GM21515 (cell line): ENCODE data around the gene GUF1.

Source experiments
- ATAC-seq: cut with Tn5 transposase; IDR thresholded peaks from one replicate; pipeline ENCODE4 v1.9.1; 2021; ENCODE audit not compliant: unreplicated experiment

GUF1 gene, protein sequence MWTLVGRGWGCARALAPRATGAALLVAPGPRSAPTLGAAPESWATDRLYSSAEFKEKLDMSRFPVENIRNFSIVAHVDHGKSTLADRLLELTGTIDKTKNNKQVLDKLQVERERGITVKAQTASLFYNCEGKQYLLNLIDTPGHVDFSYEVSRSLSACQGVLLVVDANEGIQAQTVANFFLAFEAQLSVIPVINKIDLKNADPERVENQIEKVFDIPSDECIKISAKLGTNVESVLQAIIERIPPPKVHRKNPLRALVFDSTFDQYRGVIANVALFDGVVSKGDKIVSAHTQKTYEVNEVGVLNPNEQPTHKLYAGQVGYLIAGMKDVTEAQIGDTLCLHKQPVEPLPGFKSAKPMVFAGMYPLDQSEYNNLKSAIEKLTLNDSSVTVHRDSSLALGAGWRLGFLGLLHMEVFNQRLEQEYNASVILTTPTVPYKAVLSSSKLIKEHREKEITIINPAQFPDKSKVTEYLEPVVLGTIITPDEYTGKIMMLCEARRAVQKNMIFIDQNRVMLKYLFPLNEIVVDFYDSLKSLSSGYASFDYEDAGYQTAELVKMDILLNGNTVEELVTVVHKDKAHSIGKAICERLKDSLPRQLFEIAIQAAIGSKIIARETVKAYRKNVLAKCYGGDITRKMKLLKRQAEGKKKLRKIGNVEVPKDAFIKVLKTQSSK

GRCh38 chr4:44678094-44679041, at the start of gene GUF1:
GUF1 (plus strand) TSS chr4:44678420; CDS start chr4:44678623, 203 bp downstream.
- ATAC-seq, result peak; percentile 98

- peak; percentile 98 for ATAC-seq
Observed at GRCh38 chr4:44629280-44629866, 48.8 kb upstream of the GUF1 start.

- ATAC-seq, result no peak
Observed at GRCh38 chr4:44632089-44632488, 46.1 kb upstream of the GUF1 start.

- ATAC-seq, result no peak
Observed at GRCh38 chr4:44632733-44633132, 45.5 kb upstream of the GUF1 start.

- no peak for ATAC-seq
Observed at GRCh38 chr4:44638091-44638490, 40.1 kb upstream of the GUF1 start.

- no peak for ATAC-seq
Observed at GRCh38 chr4:44646151-44646550, 32.1 kb upstream of the GUF1 start.

DNA sequence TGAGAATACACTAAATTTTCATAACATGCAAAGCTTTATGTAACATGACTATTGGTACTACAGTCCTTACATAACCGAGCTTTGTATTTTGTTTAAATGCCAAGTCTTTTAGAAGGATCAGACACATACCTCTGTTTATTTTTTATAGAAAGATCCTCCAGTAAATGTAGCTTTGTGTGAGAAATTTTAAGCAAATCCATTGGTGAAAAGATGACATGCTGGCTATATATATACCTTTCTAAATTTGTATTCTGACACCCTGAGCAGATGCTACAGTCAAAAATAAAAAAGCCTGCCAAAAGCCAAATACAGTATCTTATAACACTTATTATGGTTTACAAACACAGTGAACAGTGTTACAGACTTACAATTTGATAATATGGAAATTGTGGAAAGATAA, 26.8 kb upstream of the GUF1 start, which contains the start of gene YIPF7:
Gene YIPF7, minus strand, starts transcription at position 201 of the 400 bp plus-strand sequence. CDS start 1,525 bp downstream, outside the sequence.
- ATAC-seq, result no peak

- ATAC-seq, result no peak
Observed at GRCh38 chr4:44652002-44652401, 26.2 kb upstream of the GUF1 start.

GRCh38 chr4:44660396-44660795, 17.8 kb upstream of the GUF1 start:
- ATAC-seq, result no peak

- ATAC-seq, result no peak
Observed at GRCh38 chr4:44661940-44662622, 16.1 kb upstream of the GUF1 start.

- no peak for ATAC-seq
Observed at GRCh38 chr4:44662623-44663005, 15.6 kb upstream of the GUF1 start.

DNA sequence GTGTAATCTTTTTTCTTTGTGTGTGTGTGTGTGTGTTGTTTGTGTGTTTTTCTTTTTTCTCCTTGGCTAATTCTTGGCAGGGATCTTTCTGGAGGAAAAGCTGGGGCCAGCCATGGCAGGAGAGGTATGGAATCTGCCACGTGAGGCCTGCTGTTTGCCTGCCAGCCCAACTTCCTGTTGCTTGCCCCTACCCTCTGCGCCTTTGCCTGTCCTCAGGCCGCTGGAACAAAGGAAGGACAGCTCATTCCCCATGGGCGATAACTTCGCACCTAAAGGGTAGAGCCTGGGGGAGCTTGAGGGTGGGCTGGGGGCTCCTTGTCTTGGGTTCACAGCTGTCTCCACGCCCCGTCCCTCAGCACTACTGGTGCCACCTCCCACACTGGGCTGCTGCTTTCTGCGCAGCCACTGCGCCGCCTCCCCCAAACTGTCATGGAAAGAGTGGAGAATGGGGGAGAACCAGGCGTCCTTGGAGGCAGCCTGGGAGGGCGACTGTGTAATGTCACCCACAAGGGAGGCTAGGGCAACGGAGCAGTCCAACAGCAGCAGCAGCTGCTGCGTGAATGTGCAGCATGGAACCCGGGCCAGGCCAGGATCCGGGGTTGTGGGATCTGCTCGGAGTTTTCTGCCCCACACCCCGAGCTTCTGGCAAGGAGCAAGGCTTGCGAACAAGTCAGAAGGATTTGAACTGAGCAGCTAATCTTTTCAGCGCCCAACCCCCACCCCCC, 14.5 kb upstream of the GUF1 start:
- ATAC-seq, result no peak

GRCh38 chr4:44668526-44668925, 9.7 kb upstream of the GUF1 start:
- ATAC-seq, result no peak

- no peak for ATAC-seq
Observed at GRCh38 chr4:44670506-44671199, 7.6 kb upstream of the GUF1 start.

GRCh38 chr4:44671636-44672035, 6.6 kb upstream of the GUF1 start:
- no peak for ATAC-seq

- ATAC-seq, result no peak
Observed at GRCh38 chr4:44674471-44674870, 3.7 kb upstream of the GUF1 start.

- ATAC-seq, result no peak
Observed at GRCh38 chr4:44675366-44675765, 2.9 kb upstream of the GUF1 start.

- peak; percentile 5 for ATAC-seq
Observed at GRCh38 chr4:44679060-44679459, 840 bp downstream of the GUF1 start.

GRCh38 chr4:44684648-44685047, 6.4 kb downstream of the GUF1 start:
- no peak for ATAC-seq
